ENCODE measurements around the gene ZSCAN18.
"Not testable (repeated sequence)": the region's sequence is repeated elsewhere in the genome, so short reads cannot be mapped to it uniquely, and the experiment has no call there.

Gene ZSCAN18, protein sequence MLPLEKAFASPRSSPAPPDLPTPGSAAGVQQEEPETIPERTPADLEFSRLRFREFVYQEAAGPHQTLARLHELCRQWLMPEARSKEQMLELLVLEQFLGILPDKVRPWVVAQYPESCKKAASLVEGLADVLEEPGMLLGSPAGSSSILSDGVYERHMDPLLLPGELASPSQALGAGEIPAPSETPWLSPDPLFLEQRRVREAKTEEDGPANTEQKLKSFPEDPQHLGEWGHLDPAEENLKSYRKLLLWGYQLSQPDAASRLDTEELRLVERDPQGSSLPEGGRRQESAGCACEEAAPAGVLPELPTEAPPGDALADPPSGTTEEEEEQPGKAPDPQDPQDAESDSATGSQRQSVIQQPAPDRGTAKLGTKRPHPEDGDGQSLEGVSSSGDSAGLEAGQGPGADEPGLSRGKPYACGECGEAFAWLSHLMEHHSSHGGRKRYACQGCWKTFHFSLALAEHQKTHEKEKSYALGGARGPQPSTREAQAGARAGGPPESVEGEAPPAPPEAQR

DNA sequence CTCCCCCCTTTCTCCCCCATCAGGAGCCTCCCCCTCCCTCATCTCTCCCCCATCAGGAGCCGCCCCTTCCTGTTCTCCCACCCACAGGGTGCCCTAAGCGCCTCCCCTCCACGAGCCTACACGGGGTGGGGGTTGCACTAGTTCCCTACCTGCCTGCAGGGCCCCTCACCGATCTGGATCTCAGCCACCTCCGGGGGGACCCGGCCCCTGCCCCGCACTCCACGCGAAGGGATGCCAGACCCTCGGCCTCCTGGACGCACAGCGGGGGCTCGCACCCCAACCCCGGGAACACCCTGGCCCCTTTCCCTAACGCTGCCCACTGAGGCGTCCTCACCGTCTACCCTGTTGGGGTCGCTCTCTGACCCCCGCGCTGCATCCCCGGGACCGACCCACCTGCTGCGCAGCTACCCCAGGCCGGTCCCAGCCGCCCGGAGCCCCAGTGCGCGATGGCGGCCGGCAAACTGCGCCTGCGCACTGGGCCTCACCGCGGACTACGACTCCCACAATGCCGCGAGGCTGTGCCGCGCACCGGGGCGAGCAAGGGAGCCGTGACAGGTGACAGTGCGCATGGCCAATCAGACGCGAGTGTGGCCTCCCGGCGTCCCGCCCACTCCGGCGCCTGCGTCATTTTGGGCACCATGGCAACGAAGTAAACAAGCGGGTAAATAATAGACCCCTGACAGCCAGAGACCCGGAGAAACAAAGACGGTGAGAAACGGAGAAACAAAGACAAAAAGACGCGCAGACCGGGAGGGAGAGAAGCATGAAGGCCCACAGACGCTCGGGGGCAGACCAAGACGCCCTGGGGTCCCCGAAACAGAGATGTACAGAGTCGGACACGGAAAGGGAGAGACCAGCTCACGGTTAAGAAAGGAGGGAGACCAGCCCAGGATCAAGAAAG is at the start of gene ZSCAN18:
Gene ZSCAN18, minus strand, starts transcription at position 451 of the 901 bp plus-strand sequence. CDS start 7,964 bp downstream, outside the sequence.
- peak; percentile 96 for DNase-seq

- DNase-seq = not testable (repeated sequence)
Measured at GRCh38 chr19:58147475-58147874, 49.4 kb upstream of the ZSCAN18 start.

GRCh38 chr19:58145849-58146248 is 47.8 kb upstream of the ZSCAN18 start:
- DNase-seq = no peak

- DNase-seq = no peak
Measured at GRCh38 chr19:58134244-58134643, 36.2 kb upstream of the ZSCAN18 start.

- DNase-seq = no peak
Measured at GRCh38 chr19:58129284-58129683, 31.3 kb upstream of the ZSCAN18 start.

GRCh38 chr19:58128041-58128685 is 30.1 kb upstream of the ZSCAN18 start:
- no peak for DNase-seq

GRCh38 chr19:58123354-58123753 is 25.3 kb upstream of the ZSCAN18 start:
- no peak for DNase-seq

- DNase-seq = no peak
Measured at GRCh38 chr19:58118979-58119733, 21.1 kb upstream of the ZSCAN18 start.

GRCh38 chr19:58117841-58118575 is 20.0 kb upstream of the ZSCAN18 start:
- DNase-seq = no peak

- DNase-seq = no peak
Measured at GRCh38 chr19:58108546-58108817, 10.5 kb upstream of the ZSCAN18 start.

DNA sequence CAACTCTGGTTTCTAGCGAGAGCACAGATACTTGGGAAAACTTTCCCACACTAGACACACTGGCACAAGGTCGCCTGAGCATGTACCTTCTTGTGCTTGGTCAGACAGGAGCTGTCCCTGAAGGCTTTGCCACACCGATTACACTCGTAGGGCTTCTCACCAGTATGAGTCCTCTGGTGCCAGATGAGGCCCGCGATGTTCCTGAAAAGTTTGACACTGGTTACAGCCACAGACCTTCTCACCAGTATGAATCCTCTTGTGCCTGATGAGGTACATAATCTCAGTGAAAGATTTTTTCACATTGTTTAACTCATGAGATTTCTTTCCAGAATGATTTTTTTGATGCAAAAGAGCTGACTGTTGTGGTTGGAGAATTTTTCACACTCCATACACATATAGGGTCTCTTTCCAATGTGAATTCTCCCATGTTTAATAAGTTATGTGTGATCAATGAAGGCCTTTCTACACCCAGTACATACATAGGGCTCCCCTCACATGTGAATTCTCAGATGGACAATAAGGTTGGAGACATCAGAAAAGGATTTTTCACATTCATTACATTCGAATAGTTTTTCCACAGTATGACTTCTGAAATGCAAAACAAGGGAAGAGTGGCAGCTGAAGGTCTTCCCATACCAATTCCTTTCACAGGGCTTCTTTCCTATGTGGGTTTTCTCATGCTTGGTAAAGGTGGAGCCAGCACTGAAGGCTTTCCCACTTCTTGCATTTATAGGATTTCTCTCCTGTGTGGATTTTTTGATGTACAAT is 9.9 kb upstream of the ZSCAN18 start:
- no peak for DNase-seq

DNA sequence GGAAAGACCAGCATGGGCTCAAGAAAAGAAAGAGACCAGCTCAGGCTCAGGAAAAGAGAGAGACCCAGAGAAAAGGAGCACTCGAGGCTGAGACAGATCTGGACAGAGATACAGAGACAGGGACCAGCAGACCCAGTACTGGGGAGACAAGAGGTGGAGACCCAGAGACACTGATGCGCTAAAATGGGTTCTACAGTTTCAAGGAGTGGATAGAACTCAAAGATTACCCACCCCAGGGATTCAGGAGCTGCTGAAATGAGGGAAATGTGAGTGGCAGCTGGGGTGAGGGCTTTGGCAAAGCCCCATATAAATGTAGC is 609 bp upstream of the ZSCAN18 start:
- no peak for DNase-seq

GRCh38 chr19:58097349-58097748 is 682 bp downstream of the ZSCAN18 start:
- no peak for DNase-seq

- DNase-seq = no peak
Measured at GRCh38 chr19:58096884-58097283, 1.1 kb downstream of the ZSCAN18 start.

DNA sequence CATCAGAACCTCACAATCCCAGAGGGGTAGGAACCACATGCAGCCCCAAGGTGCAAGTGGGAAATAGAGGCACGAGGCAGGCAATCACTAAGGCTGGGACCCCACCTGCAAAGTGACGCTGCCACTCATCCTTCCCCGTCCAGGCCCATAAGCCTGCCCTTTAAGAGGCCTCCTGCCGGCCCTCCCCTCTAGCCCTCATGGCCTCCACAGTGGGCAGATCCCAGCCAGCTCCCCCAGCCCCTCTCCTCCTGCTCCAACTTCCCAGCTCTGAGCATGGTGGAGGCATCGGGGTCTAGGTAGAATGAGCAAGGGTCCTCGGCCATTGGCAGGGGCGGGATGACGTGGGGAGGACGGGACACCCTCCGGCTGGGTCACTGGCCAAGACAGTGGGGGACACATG is 2.7 kb downstream of the ZSCAN18 start:
- DNase-seq = no peak

DNA sequence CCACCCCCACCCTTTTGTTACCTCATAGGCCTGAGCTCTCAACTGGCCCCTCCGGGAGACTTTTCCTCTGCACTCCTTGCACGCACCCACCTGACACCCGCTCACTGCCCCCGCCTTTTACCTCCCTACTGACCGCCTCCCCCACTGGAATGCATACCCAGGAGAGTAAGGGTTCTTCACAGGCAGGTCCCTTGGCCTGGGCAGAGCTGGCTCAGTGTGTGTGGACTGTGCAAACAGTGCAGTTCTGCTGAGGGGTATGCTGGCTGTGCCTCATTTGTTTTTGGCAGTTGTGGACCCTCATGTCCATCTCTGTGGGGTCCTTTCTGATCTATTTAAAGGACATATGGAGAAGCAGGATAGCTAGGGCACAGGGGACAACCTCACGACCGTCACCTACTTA is 5.0 kb downstream of the ZSCAN18 start:
- no peak for DNase-seq

DNA sequence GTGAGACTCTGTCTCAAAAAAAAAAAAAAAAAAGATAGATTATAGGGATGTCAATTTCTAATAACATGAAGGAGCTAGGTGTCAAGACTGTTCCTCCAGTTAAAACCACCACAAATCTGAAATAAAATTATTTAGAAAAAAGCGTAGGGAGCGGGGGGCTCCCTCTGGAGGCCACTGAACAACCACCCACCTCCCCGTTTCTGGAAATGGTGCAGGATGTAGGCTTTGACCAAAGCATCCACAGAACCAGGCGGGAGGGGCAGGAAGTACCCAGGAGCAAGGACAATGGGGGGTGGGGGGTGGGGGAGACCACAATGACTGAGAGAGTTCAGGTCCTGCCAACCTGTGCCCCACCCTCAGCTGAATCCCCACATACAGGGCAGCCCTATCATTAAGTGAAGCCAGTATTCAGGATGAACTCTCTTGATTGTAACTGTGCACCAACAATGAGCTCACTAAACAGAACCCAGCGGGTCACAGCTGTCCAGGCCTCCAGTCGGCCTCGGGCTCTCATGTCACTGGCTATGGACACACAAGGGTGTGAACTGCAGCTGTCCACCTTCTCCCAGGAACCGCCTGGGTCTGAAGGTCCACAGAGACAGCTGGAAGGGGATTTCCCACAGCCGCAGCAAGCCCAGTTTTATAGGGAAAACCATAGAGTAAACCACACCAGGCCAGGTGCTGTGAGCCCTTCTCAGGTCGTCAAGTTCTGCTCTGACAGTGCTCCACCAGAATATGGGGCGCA is 6.6 kb downstream of the ZSCAN18 start:
- DNase-seq = no peak

DNA sequence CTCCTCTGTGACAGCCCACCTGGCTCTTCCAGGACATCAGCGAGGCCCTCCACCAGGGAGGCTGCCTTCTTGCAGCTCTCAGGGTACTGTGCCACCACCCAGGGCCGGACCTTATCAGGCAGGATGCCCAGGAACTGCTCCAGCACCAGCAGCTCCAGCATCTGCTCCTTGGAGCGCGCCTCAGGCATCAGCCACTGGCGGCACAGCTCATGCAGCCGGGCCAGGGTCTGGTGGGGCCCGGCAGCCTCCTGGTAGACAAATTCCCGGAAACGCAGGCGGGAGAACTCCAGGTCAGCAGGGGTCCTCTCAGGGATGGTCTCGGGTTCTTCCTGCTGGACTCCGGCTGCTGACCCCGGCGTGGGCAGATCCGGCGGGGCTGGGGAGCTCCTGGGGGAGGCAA is 8.2 kb downstream of the ZSCAN18 start:
- no peak for DNase-seq

DNA sequence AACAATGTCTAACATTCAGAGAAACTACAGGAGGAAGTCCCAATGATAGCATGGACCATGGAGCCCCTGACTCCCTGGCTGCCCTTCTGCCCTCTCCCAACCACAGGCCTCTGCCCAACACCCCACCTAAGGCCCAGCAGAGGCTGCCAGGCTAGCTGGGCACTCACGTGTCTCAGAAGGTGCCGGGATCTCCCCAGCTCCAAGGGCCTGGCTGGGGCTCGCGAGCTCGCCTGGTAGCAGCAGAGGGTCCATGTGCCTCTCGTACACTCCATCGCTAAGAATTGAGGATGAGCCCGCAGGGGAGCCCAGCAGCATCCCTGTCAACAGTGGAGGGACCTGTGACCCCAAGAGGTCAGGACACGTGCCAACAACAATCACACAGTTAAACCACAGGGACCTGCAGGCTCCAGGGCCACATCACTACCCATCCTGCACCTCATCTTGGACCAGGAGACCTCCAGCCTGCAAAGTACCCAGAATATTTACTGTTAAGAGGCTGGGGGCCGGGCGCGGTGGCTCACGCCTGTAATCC is 9.4 kb downstream of the ZSCAN18 start:
- no peak for DNase-seq

Measured in stimulated activated CD4-positive, alpha-beta T cell treated with anti-CD3 and anti-CD28 coated beads, Interleukin-4, amount 100 ng/mL, for 24 hours (primary cell).